Endothelial cell of umbilical vein (primary cell): ENCODE results near the gene LMAN2. TPM values are rescaled to one million over a fixed set of nuclear protein-coding genes. Genes with fewer than 3 reads are reported as not detected.

Experiments used
- BruUV-seq: library from RNA; stranded (reverse); fragments of 400-500 nt; replicated peaks from 2 replicates; lab custom pipeline; 2021; lab: Mats Ljungman, UMichigan
- CTCF ChIA-PET: fragments of 300-600, 350-600 bp; sonication (Branson Sonifier 250); formaldehyde crosslinking; loops from one replicate; lab custom pipeline; 2021; ENCODE audit warnings: antibody characterized with exemption, inconsistent platforms; lab: Charles Lee
- POLR2A ChIA-PET: fragments of 300-600, 350-600 bp; sonication (Branson Sonifier 250); formaldehyde crosslinking; loops from one replicate; lab custom pipeline; 2021; ENCODE audit warnings: antibody characterized with exemption, inconsistent platforms; lab: Charles Lee
- DNase-seq: peaks from one replicate; pipeline ENCODE4 v3.0.0-alpha.2; 2011; ENCODE audit warnings: low read depth, low spot score
- FAIRE-seq: peaks from 2 replicates; lab custom pipeline; 2011; peaks lifted over from hg19 to GRCh38; lab: Jason Lieb, UNC
- H2AFZ ChIP-seq: 2 replicates; pipeline ENCODE4 v1.6.0; 2012; ENCODE audit warnings: low read depth, low read length, control low read depth, inconsistent platforms
- H3K27ac ChIP-seq: 2 replicates; pipeline ENCODE4 v1.5.1; 2011; ENCODE audit warnings: low read depth, mild to moderate bottlenecking, control low read depth, low read length, moderate library complexity; ENCODE audit not compliant: insufficient read depth
- H3K27me3 ChIP-seq, 2 experiments: 2 replicates each; pipeline versions ENCODE4 v1.6.0 to v1.6.1; 2011; ENCODE audit warnings: low read length in 2 of 2, mixed read lengths in 1 of 2; ENCODE audit not compliant: control insufficient read depth in 2 of 2, insufficient read depth in 2 of 2
- H3K36me3 ChIP-seq, 2 experiments: 2 replicates in 1 of 2; 3 replicates in 1 of 2; pipeline ENCODE4 v1.5.1; 2011; ENCODE audit warnings: low read length in 2 of 2, mild to moderate bottlenecking in 1 of 2, moderate library complexity in 1 of 2; ENCODE audit not compliant: control insufficient read depth in 2 of 2, insufficient read depth in 2 of 2; ENCODE audit errors: extremely low read depth in 1 of 2
- H3K4me1 ChIP-seq: 3 replicates; pipeline ENCODE4 v1.5.1; 2011; ENCODE audit warnings: mild to moderate bottlenecking, low read length; ENCODE audit not compliant: control insufficient read depth, insufficient read depth; ENCODE audit errors: extremely low read depth
- H3K4me2 ChIP-seq: 2 replicates; pipeline ENCODE4 v1.6.1; 2011; ENCODE audit warnings: low read length, control low read depth, mixed read lengths; ENCODE audit not compliant: insufficient read depth
- H3K4me3 ChIP-seq, 3 experiments: fragments of 200-600 bp in 1 of 3; sonication (generic), shearing (Covaris generic) in 1 of 3; replicated peaks in 1 of 3; 2 replicates each; pipeline ENCODE4 v1.5.1; 2011 to 2016; ENCODE audit warnings: control low read depth in 3 of 3, low read length in 3 of 3, mild to moderate bottlenecking in 2 of 3, inconsistent platforms in 1 of 3, low read depth in 1 of 3, moderate library complexity in 1 of 3; ENCODE audit not compliant: insufficient read depth in 1 of 3
- H3K79me2 ChIP-seq: 2 replicates; pipeline ENCODE4 v1.6.0; 2012; ENCODE audit warnings: low read length, inconsistent platforms; ENCODE audit not compliant: control insufficient read depth, insufficient read depth
- H3K9ac ChIP-seq: replicated peaks from 2 replicates; pipeline ENCODE3; 2011; ENCODE audit warnings: low read length, control low read depth; ENCODE audit not compliant: insufficient read depth; ENCODE audit errors: extremely low read depth
- H3K9me1 ChIP-seq: replicated peaks from 3 replicates; pipeline ENCODE4 v1.6.0; 2011; ENCODE audit warnings: mild to moderate bottlenecking, low read length; ENCODE audit not compliant: control insufficient read depth, insufficient read depth; ENCODE audit errors: extremely low read depth
- H3K9me3 ChIP-seq: replicated peaks from 2 replicates; pipeline ENCODE4 v1.5.1; 2012; ENCODE audit warnings: low read length, inconsistent platforms; ENCODE audit not compliant: control insufficient read depth, insufficient read depth
- H4K20me1 ChIP-seq: replicated peaks from 2 replicates; pipeline ENCODE3; 2011; ENCODE audit warnings: mild to moderate bottlenecking, low read length; ENCODE audit not compliant: control insufficient read depth, insufficient read depth; ENCODE audit errors: extremely low read depth
- CTCF ChIP-seq, 2 donors: IDR thresholded peaks; 1 replicate in 1 of 2; 2 replicates in 1 of 2; pipeline ENCODE4 v1.5.1; 2011; ENCODE audit warnings: low read length in 2 of 2, mild to moderate bottlenecking in 2 of 2, moderate library complexity in 2 of 2, control low read depth in 1 of 2, inconsistent platforms in 1 of 2, low read depth in 1 of 2; ENCODE audit not compliant: insufficient read depth in 1 of 2; ENCODE audit errors: extremely low read depth in 1 of 2
- EZH2 ChIP-seq: IDR thresholded peaks from 2 replicates; pipeline ENCODE4 v1.6.1; 2012; ENCODE audit warnings: borderline replicate concordance, low read depth, mild to moderate bottlenecking, moderate library complexity, low read length, inconsistent platforms; ENCODE audit not compliant: severe bottlenecking
- FOS ChIP-seq: IDR thresholded peaks from 2 replicates; pipeline ENCODE4 v1.6.1; 2011; ENCODE audit warnings: mild to moderate bottlenecking, low read length, moderate library complexity, borderline replicate concordance; ENCODE audit not compliant: insufficient read depth
- GATA2 ChIP-seq: IDR thresholded peaks from 2 replicates; pipeline ENCODE4 v1.7.0; 2011; ENCODE audit warnings: low read depth, mild to moderate bottlenecking, moderate library complexity, mixed read lengths, low read length; ENCODE audit not compliant: insufficient read length, insufficient read depth
- JUN ChIP-seq: IDR thresholded peaks from 2 replicates; pipeline ENCODE4 v1.6.1; 2011; ENCODE audit warnings: borderline replicate concordance, low read depth; ENCODE audit not compliant: insufficient read length, insufficient read depth
- MAX ChIP-seq: IDR thresholded peaks from 2 replicates; pipeline ENCODE4 v1.6.1; 2011; ENCODE audit not compliant: insufficient read depth, insufficient read length
- MYC ChIP-seq: IDR thresholded peaks from one replicate; pipeline ENCODE4 v1.6.1; 2011; ENCODE audit warnings: mild to moderate bottlenecking, low read depth, low read length
- POLR2A ChIP-seq: IDR thresholded peaks from 2 replicates; pipeline ENCODE4 v1.6.1; 2012; ENCODE audit warnings: low read depth, mild to moderate bottlenecking, control low read depth, low read length
- POLR2AphosphoS5 ChIP-seq: IDR thresholded peaks from 2 replicates; pipeline ENCODE4 v1.6.1; 2012; ENCODE audit warnings: low read depth, mild to moderate bottlenecking, control low read depth, low read length, moderate library complexity; ENCODE audit not compliant: insufficient read depth
- dilution Hi-C: fragments of 300-500 bp; cut with MboI; formaldehyde crosslinking; loops from one replicate; pipeline ENCODE4 v1.15.0; 2019; ENCODE audit warnings: low sequenced_read_pairs; ENCODE audit not compliant: extremely low pct_ligation_motif_present
- intact Hi-C: fragments of 100-400 bp; cut with micrococcal nuclease; formaldehyde crosslinking; loops from one replicate; pipeline ENCODE4 v1.10.0; 2022
- polyA plus RNA-seq, 4 experiments: library from polyadenylated mRNA; depleted of rRNA in 3 of 4; stranded (reverse) in 3 of 4; unstranded in 1 of 4; fragments of >200 nt; gene quantifications; 2 replicates each; pipeline versions ENCODE4 v1.2.1 to v1.2.3, GENCODE V29; 2011 to 2012; ENCODE audit warnings: missing spikeins in 1 of 4
- total RNA-seq: library from RNA; stranded (reverse); gene quantifications from 2 replicates; pipeline ENCODE4 v1.2.3, GENCODE V29; 2021

The LMAN2 gene
- total and polyA plus RNA-seq, 2 donors (not counting 3 experiments of a cell fraction or from before 2014, with no cell fraction given) = 151 to 370 TPM

GRCh38 chr5:177397875-177398390 lies 46.5 kb upstream of the LMAN2 start:
- FAIRE-seq = no peak
- POLR2A ChIA-PET = no interaction called here
- no peak overlapping the region for H3K27ac ChIP-seq
- TF ChIP-seq POLR2A (no peak), POLR2AphosphoS5 (no peak)
- no peaks in the 10 kb centered on the region for H3K36me3 ChIP-seq
- H3K9me1 ChIP-seq = no peaks in the 10 kb centered on the region
- no peak overlapping the region for H3K9ac ChIP-seq
- dilution Hi-C loops = no loop called here
- no peaks in the 10 kb centered on the region for H3K9me3 ChIP-seq
- no peak overlapping the region for H2AFZ ChIP-seq
- no peak overlapping the region for H3K4me3 ChIP-seq
- BruUV-seq = no TSS peak
- H3K4me1 ChIP-seq = peaks cover 7% of the 10 kb centered on the region
- no peak for DNase-seq
- no peak overlapping the region for H3K4me2 ChIP-seq
- intact Hi-C loops = no loop called here
- no peaks in the 10 kb centered on the region for H4K20me1 ChIP-seq
- H3K27me3 ChIP-seq = peaks cover 30 to 36% of the 10 kb centered on the region in 2 experiments
- H3K79me2 ChIP-seq = no peaks in the 10 kb centered on the region
- CTCF ChIA-PET = interaction anchor here (0.5 to 1.0 kb wide), 2 partner anchors 99 to 104 kb away, joined by 3 to 5 read pairs; no protein-coding TSS in a partner anchor

- TF ChIP-seq JUN (no peak), CTCF (IDR thresholded peaks at IDR 0.05; ENCODE audit: extremely low read depth in 1 of 2, insufficient read depth in 1 of 2, low read depth in 1 of 2, low read length in 2 of 2) (no peak), MYC (no peak), GATA2 (no peak), POLR2A (no peak), FOS (no peak), EZH2 (no peak), MAX (no peak), POLR2AphosphoS5 (no peak)
- intact Hi-C loops = no loop called here
Observed at GRCh38 chr5:177396807-177397206, 45.3 kb upstream of the LMAN2 start.

More at GRCh38 chr5:177396807-177397206, 45.3 kb upstream of the LMAN2 start:
- no peaks in the 10 kb centered on the region for H3K4me1 ChIP-seq
- dilution Hi-C loops = no loop called here
- DNase-seq (no peak), FAIRE-seq (no peak)
- ChIA-PET POLR2A (no interaction called here), CTCF (interaction anchor here (1.0 to 1.9 kb wide), 2 partner anchors 58 to 105 kb away, joined by 3 to 6 read pairs; no protein-coding TSS in a partner anchor)
- H2AFZ ChIP-seq = no peak overlapping the region
- no peaks in the 10 kb centered on the region for H3K9me1 ChIP-seq
- no peak overlapping the region for H3K4me3 ChIP-seq
- no peak overlapping the region for H3K27ac ChIP-seq
- no peaks in the 10 kb centered on the region for H3K79me2 ChIP-seq
- BruUV-seq = no TSS peak
- no peaks in the 10 kb centered on the region for H3K9me3 ChIP-seq
- H3K9ac ChIP-seq = no peak overlapping the region
- no peaks in the 10 kb centered on the region for H4K20me1 ChIP-seq
- H3K4me2 ChIP-seq = no peak overlapping the region
- no peaks in the 10 kb centered on the region for H3K36me3 ChIP-seq
- peaks cover 19 to 24% of the 10 kb centered on the region in 2 experiments for H3K27me3 ChIP-seq
